Stimulated activated CD8-positive, alpha-beta memory T cell treated with anti-CD3 and anti-CD28 coated beads, Interleukin-7, amount 100 ng/mL, for 48 hours (primary cell): Measurements from ENCODE around the gene OR52H1.
"Not testable (repeated sequence)": the region's sequence is repeated elsewhere in the genome, so short reads cannot be mapped to it uniquely, and the experiment has no call there.

Source experiments
- DNase-seq, 2 donors: peaks; one replicate each; pipeline ENCODE4 v3.0.0-alpha.2; 2020; ENCODE audit warnings: low read depth in 1 of 2; ENCODE audit errors: extremely low read depth in 1 of 2

The OR52H1 gene

DNA sequence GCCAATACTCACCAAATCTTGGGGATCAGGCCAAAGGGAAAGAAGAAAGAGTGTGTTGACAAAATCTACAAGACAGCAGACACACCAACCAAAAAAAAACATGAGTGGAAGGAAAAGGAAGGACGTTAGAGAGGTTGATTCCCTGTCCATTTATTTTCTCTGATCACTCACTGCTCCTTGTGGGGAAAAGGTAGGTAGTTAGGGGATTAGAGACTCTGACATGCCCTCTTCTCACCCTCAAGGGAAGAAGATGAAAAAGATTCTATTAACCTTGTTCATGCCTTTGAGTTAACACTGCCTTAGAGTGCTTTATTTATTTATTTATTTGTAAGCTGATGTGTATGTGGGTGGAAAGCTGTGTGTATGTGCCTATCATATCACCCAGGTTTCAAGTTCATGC is at the start of gene OR52H1:
Gene OR52H1, minus strand, starts transcription at position 101 of the 400 bp plus-strand sequence. CDS start 3,035 bp downstream, outside the sequence.
- DNase-seq, result no peak

DNA sequence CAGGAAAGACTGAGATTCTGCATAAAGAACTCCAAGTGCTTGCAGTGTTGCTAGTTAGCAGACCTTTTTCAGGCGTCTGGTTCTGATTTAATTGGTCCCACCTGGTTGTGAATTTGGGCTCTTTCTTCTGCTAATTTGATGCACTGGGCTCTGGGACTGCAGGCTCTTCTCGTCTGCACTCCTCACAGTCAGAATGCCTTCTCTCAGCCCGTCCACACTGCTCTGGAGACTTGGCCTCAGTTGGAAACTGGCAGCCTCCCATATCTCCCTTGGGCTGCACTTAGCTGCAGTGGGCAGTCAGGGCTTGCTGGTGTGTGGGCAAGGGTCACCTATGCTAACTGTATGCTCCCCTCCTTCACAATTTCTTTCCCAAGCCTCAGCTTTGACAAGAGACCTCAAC is 49.6 kb upstream of the OR52H1 start:
- DNase-seq, result no peak

DNA sequence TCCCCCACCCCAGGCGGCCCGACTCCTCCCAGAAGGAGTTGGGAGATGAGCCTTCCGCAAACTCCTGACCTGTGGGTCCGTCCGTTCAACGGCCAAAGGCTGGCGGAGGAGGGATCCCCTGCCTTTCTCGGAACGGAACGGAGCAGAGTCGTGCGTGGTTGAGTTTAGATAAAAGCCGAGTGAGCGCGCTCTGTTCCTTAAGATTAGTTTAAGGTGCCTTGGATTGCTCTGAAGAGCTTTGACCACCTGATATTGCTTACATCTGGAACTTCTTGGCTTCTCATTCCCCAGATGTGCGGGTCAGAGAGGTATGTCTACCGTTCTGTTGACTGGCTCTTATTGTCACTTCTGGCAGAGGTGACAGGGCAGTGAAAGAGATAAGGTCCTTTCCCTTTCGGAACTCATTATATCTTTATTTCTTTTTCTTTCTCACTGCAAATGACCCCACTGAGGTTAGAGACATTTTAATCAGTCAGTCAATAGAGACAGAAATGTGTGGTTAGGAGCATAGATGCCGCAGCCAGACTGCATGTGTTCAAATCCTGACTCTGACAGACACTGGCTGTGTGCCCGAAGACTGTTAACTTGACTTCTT is 48.4 kb upstream of the OR52H1 start, which contains the start of gene TRIM6:
Gene TRIM6, plus strand, starts transcription at position 31 of the 595 bp plus-strand sequence. Its CDS starts 261 bp downstream, at position 292.
- DNase-seq, result no peak

- DNase-seq, result no peak
These were observed 44.8 kb upstream of the OR52H1 start for GRCh38 chr11:5593146-5593545.

GRCh38 chr11:5592615-5593014 is 44.3 kb upstream of the OR52H1 start:
- DNase-seq, result no peak

GRCh38 chr11:5591613-5592012 is 43.3 kb upstream of the OR52H1 start:
- DNase-seq, result no peak

- DNase-seq, result not testable (repeated sequence)
These were observed 41.6 kb upstream of the OR52H1 start for GRCh38 chr11:5589906-5590305.

GRCh38 chr11:5584458-5584857 is 36.1 kb upstream of the OR52H1 start:
- not testable (repeated sequence) for DNase-seq

DNA sequence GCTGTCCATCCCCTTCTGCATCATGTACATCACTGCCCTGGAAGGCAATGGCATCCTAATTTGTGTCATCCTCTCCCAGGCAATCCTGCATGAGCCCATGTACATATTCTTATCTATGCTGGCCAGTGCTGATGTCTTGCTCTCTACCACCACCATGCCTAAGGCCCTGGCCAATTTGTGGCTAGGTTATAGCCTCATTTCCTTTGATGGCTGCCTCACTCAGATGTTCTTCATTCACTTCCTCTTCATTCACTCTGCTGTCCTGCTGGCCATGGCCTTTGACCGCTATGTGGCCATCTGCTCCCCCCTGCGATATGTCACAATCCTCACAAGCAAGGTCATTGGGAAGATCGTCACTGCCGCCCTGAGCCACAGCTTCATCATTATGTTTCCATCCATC is 32.7 kb upstream of the OR52H1 start:
- DNase-seq, result no peak

- no peak for DNase-seq
These were observed 32.2 kb upstream of the OR52H1 start, which contains the start of gene OR52B6 for GRCh38 chr11:5580577-5580976. TSS of gene OR52B6 (plus strand) at chr11:5580877. CDS start at chr11:5580877, 0 bp downstream.

- no peak for DNase-seq
These were observed 28.8 kb upstream of the OR52H1 start for GRCh38 chr11:5577101-5577500.

DNA sequence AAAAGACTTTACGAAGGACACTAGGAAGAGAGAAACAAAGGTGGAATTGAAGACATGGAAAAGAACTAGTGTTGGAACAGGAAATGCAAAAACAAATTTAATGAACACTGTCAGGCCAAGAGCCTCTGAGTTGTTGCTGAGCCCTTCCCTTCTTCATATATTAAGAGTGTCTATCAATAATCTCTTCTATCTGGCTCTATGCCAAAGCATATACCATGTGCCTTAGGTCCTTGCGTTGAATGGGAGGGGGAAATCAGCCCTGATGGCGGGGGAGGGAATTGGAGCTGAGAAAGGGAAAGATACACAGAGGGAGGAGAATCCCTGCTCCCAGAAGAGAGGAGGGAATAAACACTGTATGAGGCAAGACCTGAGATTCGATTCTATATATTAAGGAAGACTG is 26.8 kb upstream of the OR52H1 start:
- no peak for DNase-seq

GRCh38 chr11:5574654-5575053 is 26.3 kb upstream of the OR52H1 start:
- DNase-seq, result no peak

DNA sequence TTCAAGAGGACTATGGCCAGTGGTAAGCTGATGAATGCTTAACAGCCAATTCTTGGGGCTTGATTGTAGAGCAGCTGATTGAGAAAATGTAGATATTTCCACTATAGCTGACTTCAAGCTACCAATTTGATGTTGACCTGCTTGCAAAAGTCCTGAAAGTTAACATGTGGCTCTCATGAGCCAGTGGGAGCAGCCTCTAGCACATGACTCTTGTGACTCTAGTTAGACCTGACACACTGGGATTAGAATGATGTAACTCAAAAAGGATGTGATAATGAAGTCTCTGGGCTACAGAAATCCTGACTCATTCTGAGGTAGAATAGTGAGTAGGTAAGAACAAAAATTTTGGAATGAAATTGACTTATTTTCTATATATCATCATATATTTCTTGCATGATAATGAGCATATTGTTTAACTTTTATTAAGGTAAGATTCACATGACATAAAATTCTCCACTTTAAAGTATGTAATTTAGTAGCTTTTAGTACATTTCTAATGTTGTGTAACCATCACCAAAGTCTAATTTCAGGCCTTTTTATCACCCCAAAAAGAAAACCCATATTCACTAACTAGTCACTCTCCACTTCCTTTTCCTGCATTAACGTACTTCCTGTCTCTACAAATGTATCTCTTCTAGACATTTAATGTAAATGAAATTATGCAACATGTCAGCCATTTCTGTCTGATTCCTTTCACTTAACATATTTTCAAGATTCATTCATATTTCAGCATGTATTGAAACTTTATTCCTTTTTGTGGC is 16.1 kb upstream of the OR52H1 start:
- no peak for DNase-seq

GRCh38 chr11:5557751-5558150 is 9.4 kb upstream of the OR52H1 start:
- no peak for DNase-seq

GRCh38 chr11:5556596-5557188 is 8.4 kb upstream of the OR52H1 start:
- DNase-seq, result no peak

- DNase-seq, result no peak
These were observed 5.0 kb upstream of the OR52H1 start for GRCh38 chr11:5553343-5553742.

GRCh38 chr11:5550440-5551095 is 2.2 kb upstream of the OR52H1 start:
- DNase-seq, result no peak

DNA sequence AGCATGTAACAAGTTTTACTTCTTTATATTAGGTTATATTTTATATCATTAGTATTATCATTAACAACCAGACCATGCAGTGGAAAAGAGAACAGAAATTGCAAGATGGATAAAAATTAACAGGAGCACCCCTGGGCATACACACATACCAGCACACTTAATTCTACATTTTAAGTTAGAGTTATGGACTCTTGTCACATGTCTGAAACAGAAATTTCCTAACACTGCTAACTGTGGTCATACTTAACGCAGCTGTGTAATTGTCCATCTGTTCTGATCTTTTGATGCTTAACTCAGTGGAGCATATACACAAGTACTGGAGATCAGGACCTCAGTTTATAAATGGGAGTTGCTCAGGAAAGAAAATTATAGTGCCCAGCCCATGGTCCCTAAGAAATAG is 358 bp downstream of the OR52H1 start:
- DNase-seq, result no peak

DNA sequence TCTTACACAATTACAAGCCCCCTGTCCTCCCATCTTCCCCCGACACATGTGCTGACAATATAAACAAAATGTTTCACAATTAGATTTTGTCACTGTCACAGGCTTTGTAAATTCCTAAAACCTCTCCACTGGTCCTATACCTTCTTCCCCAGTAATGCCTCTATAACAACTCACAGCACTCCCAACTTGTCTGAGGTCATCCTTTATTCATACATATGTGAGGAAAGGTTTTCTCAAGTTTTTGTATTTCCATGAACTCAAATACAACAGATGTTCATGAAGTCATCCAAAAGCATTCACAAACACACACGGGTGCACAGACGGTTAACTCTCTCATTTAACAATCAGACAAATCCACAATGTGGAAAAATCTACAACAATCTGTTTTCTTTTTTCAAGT is 1.9 kb downstream of the OR52H1 start:
- DNase-seq, result no peak

DNA sequence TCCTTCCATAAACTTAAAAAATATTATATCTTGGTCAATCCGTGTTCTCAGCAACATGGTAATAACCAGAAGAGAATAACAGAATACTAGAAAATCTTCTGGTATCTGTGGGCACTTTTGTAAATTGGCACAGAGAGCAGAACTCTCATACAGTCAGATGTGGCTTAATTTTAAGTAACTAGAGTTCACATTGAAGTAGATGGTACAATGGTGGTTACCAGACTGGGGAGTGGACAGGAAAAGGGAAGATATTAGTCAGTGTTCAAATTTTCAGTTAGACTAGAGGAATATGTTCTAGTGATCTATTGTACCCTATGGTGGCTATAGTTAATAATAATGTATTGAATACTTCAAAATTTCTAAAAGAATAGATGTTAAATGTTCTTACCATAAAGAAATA is 6.9 kb downstream of the OR52H1 start:
- no peak for DNase-seq
